Fibroblast of pulmonary artery (primary cell): ENCODE data around the gene GJC1.

ENCODE experiments used
- DNase-seq: peaks from one replicate; pipeline ENCODE4 v3.0.0-alpha.2; 2010; ENCODE audit warnings: low read depth
- H3K4me3 ChIP-seq: replicated peaks from 2 replicates; pipeline ENCODE4 v1.5.1; 2011; ENCODE audit warnings: low read depth, mild to moderate bottlenecking, control low read depth, low read length, moderate library complexity
- CTCF ChIP-seq: IDR thresholded peaks from 2 replicates; pipeline ENCODE4 v1.5.1; 2011; ENCODE audit warnings: mild to moderate bottlenecking, control low read depth, low read length, inconsistent platforms; ENCODE audit errors: missing control alignments

GJC1 gene

GRCh38 chr17:44778656-44779210 is 51.4 kb downstream of the GJC1 start:
- TF ChIP-seq CTCF, result no peak
- no peak for DNase-seq
- H3K4me3 ChIP-seq, result peak overlapping the region; percentile 54

GRCh38 chr17:44777394-44778348 is 52.4 kb downstream of the GJC1 start:
- H3K4me3 ChIP-seq, result no peak overlapping the region
- no peak for DNase-seq
- no peak for TF ChIP-seq CTCF

GRCh38 chr17:44776628-44777393 is 53.3 kb downstream of the GJC1 start:
- TF ChIP-seq CTCF, result no peak
- DNase-seq, result no peak
- H3K4me3 ChIP-seq, result no peak overlapping the region

DNA sequence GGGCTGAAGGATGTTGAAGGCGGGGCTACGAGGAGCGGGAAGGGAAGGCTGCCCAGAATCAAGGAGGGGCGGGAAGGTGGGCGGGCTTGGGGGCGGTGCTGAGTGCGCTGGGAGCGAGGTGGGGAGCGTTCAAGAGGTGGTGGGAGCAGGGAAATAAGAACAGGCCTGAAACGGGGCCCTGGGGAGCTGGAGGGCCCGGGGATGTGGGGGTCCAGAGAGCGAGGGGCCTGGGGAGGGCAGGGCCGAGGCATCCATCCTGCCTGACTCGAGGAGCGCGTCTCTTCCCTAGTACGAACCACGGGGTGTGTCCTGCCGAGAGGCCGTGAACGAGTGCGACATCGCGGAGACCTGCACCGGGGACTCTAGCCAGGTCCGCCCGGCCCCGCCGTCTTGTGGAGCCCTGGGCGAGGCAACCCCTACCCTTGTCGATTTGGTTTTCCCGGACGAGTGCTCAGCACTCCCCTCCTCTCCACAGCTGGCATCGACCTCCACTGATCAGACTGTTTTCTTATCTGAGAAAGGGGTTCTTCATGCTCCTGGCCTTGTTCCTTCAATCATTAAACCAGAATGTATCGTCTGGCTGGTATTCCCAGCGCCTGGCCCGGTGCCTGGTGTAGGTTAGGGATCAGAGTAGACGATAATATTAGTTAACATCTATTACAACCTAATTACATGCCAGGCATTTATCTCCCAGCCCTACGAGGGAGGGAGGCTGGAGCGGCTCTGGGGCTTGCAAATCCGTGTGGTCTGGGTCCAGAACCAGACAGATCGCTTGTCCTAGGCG is 54.1 kb downstream of the GJC1 start:
- no peak for DNase-seq
- no peak for TF ChIP-seq CTCF
- peak overlapping the region; percentile 66 for H3K4me3 ChIP-seq

DNA sequence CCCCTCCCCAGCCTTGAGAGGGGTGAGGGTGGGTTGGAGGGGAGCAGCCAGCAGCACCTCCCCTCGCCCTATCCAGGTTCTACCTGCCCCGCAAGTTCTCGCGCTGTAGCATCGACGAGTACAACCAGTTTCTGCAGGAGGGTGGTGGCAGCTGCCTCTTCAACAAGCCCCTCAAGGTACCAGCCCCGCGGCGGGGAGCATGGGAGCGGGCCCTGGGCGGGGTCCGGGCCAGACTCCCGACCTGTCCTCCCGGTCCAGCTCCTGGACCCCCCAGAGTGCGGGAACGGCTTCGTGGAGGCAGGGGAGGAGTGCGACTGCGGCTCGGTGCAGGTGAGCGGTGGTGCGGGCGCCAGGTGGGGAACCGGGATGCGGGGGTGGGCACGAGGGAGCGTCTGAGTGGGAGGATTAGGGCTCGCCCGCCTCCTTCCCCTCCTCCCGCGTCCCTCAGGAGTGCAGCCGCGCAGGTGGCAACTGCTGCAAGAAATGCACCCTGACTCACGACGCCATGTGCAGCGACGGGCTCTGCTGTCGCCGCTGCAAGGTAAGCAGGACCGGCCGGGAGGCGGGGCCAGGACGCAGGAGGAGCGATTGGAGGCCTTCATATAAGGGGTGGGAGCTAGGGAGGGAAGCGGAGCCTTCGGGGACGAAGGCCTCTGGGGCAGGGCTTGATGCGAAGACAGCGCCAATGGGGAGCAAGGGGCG is 54.8 kb downstream of the GJC1 start:
- H3K4me3 ChIP-seq, result peak overlapping the region; percentile 66
- no peak for TF ChIP-seq CTCF
- peak; percentile 98 for DNase-seq
